HG03025 (cell line): ENCODE data around the gene STAT3.
"Not testable (repeated sequence)": the region's sequence is repeated elsewhere in the genome, so short reads cannot be mapped to it uniquely, and the experiment has no call there.

ENCODE experiments used
- ATAC-seq: cut with Tn5 transposase; IDR thresholded peaks from one replicate; pipeline ENCODE4 v1.9.1; 2021; ENCODE audit warnings: mild to moderate bottlenecking, moderate library complexity; ENCODE audit not compliant: unreplicated experiment, low FRiP score

STAT3 gene

GRCh38 chr17:42304187-42305030 is 83.8 kb downstream of the STAT3 start:
- no peak for ATAC-seq

GRCh38 chr17:42303694-42304093 is 84.5 kb downstream of the STAT3 start:
- no peak for ATAC-seq

GRCh38 chr17:42301022-42301421 is 87.2 kb downstream of the STAT3 start:
- no peak for ATAC-seq

GRCh38 chr17:42299913-42300312 is 88.3 kb downstream of the STAT3 start:
- ATAC-seq = not testable (repeated sequence)

GRCh38 chr17:42299361-42299760 is 88.9 kb downstream of the STAT3 start:
- not testable (repeated sequence) for ATAC-seq

GRCh38 chr17:42297775-42298174 is 90.5 kb downstream of the STAT3 start:
- ATAC-seq = not testable (repeated sequence)

- ATAC-seq = no peak
Observed at GRCh38 chr17:42296012-42296411, 92.2 kb downstream of the STAT3 start.

- no peak for ATAC-seq
Observed at GRCh38 chr17:42294469-42295398, 93.5 kb downstream of the STAT3 start.

- no peak for ATAC-seq
Observed at GRCh38 chr17:42291129-42291528, 97.1 kb downstream of the STAT3 start.

- no peak for ATAC-seq
Observed at GRCh38 chr17:42290577-42290976, 97.7 kb downstream of the STAT3 start.

- ATAC-seq = no peak
Observed at GRCh38 chr17:42289611-42290181, 98.5 kb downstream of the STAT3 start.

GRCh38 chr17:42288803-42289610 is 99.2 kb downstream of the STAT3 start:
- no peak for ATAC-seq

- no peak for ATAC-seq
Observed at GRCh38 chr17:42287977-42288802, 100.1 kb downstream of the STAT3 start, which contains the start of gene STAT5A. Gene STAT5A (plus strand): TSS chr17:42288498. CDS start chr17:42289412, 914 bp downstream.

- ATAC-seq = no peak
Observed at GRCh38 chr17:42287305-42287976, 100.8 kb downstream of the STAT3 start.

- ATAC-seq = no peak
Observed at GRCh38 chr17:42286411-42287221, 101.6 kb downstream of the STAT3 start.

- no peak for ATAC-seq
Observed at GRCh38 chr17:42285346-42286050, 102.7 kb downstream of the STAT3 start.

- ATAC-seq = no peak
Observed at GRCh38 chr17:42284566-42284965, 103.7 kb downstream of the STAT3 start.
